HUES48 (cell line): ENCODE measurements around the gene GLI3.

Experiments used
- H3K27ac ChIP-seq: one replicate; pipeline ENCODE4 v1.7.0; 2013; ENCODE audit warnings: low read depth, low read length, inconsistent platforms
- H3K27me3 ChIP-seq: 2 replicates; pipeline ENCODE4 v1.6.1; 2013; ENCODE audit warnings: mild to moderate bottlenecking, low read length; ENCODE audit not compliant: control insufficient read depth, insufficient read depth
- H3K36me3 ChIP-seq: 2 replicates; pipeline ENCODE4 v1.6.1; 2013; ENCODE audit warnings: low read length; ENCODE audit not compliant: control insufficient read depth, insufficient read depth
- H3K4me1 ChIP-seq: 2 replicates; pipeline ENCODE4 v1.6.1; 2013; ENCODE audit warnings: mild to moderate bottlenecking, low read length; ENCODE audit not compliant: control insufficient read depth, insufficient read depth
- H3K4me3 ChIP-seq: 2 replicates; pipeline ENCODE4 v1.5.1; 2013; ENCODE audit warnings: mild to moderate bottlenecking, low read depth, low read length
- H3K9ac ChIP-seq: 2 replicates; pipeline ENCODE4 v1.6.1; 2013; ENCODE audit warnings: mild to moderate bottlenecking, low read depth, low read length, moderate library complexity
- H3K9me3 ChIP-seq: 2 replicates; pipeline ENCODE4 v1.6.1; 2013; ENCODE audit warnings: low read length; ENCODE audit not compliant: control insufficient read depth, insufficient read depth

Gene GLI3

GRCh38 chr7:42125321-42125720, 111.7 kb downstream of the GLI3 start:
- no peak overlapping the region for H3K27ac ChIP-seq
- H3K4me3 ChIP-seq, result no peak overlapping the region
- no peaks in the 10 kb centered on the region for H3K27me3 ChIP-seq
- no peaks in the 10 kb centered on the region for H3K36me3 ChIP-seq
- 0 out of 2 replicates have a peak, but pooled peaks cover 5% of the 10 kb centered on the region for H3K4me1 ChIP-seq
- no peaks in the 10 kb centered on the region for H3K9me3 ChIP-seq
- no peak overlapping the region for H3K9ac ChIP-seq

GRCh38 chr7:42123716-42124115, 113.3 kb downstream of the GLI3 start:
- Histone ChIP-seq H3K9me3 (no peaks in the 10 kb centered on the region), H3K27me3 (no peaks in the 10 kb centered on the region), H3K27ac (no peak overlapping the region), H3K4me1 (0 out of 2 replicates have a peak, but pooled peaks cover 5% of the 10 kb centered on the region), H3K36me3 (no peaks in the 10 kb centered on the region), H3K9ac (no peak overlapping the region), H3K4me3 (no peak overlapping the region)

DNA sequence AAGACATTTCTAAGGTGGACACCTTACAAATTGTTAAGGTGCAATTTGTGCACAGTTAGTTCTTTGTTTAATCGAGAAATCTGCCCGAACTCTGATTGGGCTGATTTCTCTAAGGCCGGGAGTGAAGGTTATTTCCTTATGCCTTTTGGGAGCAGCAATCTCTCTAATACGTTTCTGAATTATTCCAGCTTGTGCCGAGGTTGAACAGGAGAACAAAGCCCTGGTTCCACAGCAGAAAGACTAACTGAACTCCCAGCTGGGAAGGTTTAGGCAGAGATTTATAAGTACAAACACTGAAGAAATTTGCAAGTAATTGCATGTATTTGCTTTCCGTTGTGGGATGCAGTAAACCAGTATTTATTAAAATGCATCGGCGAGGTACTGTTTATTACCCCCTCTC, 116.8 kb downstream of the GLI3 start:
- H3K27ac ChIP-seq, result no peak overlapping the region
- H3K4me1 ChIP-seq, result 0 out of 2 replicates have a peak, but pooled peaks cover 4% of the 10 kb centered on the region
- H3K27me3 ChIP-seq, result no peaks in the 10 kb centered on the region
- H3K4me3 ChIP-seq, result no peak overlapping the region
- H3K9me3 ChIP-seq, result no peaks in the 10 kb centered on the region
- H3K9ac ChIP-seq, result no peak overlapping the region
- no peaks in the 10 kb centered on the region for H3K36me3 ChIP-seq

GRCh38 chr7:42117201-42117600, 119.8 kb downstream of the GLI3 start:
- H3K4me3 ChIP-seq, result no peak overlapping the region
- no peaks in the 10 kb centered on the region for H3K36me3 ChIP-seq
- H3K9me3 ChIP-seq, result no peaks in the 10 kb centered on the region
- no peaks in the 10 kb centered on the region for H3K27me3 ChIP-seq
- no peaks in the 10 kb centered on the region for H3K4me1 ChIP-seq
- H3K27ac ChIP-seq, result no peak overlapping the region
- H3K9ac ChIP-seq, result no peak overlapping the region

DNA sequence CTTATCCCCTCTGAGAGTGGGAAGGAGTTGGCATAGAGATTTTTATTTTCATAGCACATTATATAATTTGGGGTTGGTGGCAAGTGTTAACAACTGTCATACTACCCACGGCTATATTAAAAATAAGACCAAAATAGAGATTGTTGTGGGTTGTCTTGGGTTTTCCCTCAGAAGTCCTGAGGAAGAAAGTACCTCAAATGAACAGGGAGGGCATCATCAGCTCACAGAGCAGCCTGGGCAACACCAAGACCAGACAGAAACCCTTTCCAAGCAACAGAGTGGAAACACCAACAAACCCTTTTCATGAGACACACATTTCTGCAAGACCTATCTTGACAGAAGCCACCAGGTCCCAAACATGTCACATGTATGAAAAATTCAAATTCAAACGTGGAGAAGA, 121.2 kb downstream of the GLI3 start:
- no peaks in the 10 kb centered on the region for H3K9me3 ChIP-seq

GRCh38 chr7:42110333-42110732, 126.7 kb downstream of the GLI3 start:
- H3K36me3 ChIP-seq, result 0 out of 2 replicates have a peak, but pooled peaks cover 4% of the 10 kb centered on the region
- no peak overlapping the region for H3K4me3 ChIP-seq
- no peak overlapping the region for H3K9ac ChIP-seq
- no peak overlapping the region for H3K27ac ChIP-seq
- peaks cover 28% of the 10 kb centered on the region for H3K4me1 ChIP-seq
- H3K27me3 ChIP-seq, result no peaks in the 10 kb centered on the region
- no peaks in the 10 kb centered on the region for H3K9me3 ChIP-seq

More for the DNA sequence above, 121.2 kb downstream of the GLI3 start:
- no peak overlapping the region for H3K9ac ChIP-seq
- no peak overlapping the region for H3K27ac ChIP-seq
- no peak overlapping the region for H3K4me3 ChIP-seq
- H3K27me3 ChIP-seq, result no peaks in the 10 kb centered on the region
- no peaks in the 10 kb centered on the region for H3K36me3 ChIP-seq
- no peaks in the 10 kb centered on the region for H3K4me1 ChIP-seq

DNA sequence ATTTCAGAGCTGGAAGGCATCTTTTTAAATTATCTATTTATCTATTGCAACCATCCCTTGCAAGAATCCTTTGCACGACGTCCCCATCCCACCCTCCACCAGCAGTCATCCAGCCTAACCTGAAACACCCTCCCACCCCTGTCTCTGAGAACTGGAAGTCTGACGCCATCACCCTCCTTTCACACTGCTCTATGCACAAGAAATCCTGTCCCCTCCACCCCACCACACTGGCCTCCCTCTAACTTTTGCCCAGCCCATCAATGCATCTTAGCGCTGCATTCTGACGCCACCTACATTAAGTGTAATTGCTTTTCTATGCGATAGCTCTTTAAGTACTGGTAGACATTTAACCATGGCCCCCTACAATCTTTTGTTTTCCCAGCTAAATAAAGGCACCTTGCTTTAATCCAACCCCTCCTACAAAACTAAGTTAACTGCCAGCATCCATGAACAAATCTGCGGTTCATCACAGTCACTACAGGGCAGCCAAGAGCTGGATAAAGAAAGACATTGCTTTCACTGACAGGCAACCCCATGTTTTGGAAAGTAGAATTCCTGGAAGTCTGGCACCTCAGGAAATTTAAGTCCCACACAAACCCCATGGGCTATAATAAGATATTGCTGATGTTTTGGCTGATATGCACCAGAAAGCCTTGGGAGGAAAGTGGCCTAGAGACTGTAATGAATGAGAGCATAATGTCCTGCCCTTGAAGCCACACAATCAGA, 128.0 kb downstream of the GLI3 start:
- peak overlapping the region; percentile 8 for H3K27ac ChIP-seq
- no peaks in the 10 kb centered on the region for H3K9me3 ChIP-seq
- no peak overlapping the region for H3K9ac ChIP-seq
- H3K4me3 ChIP-seq, result no peak overlapping the region
- no peaks in the 10 kb centered on the region for H3K27me3 ChIP-seq
- H3K4me1 ChIP-seq, result peaks cover 28% of the 10 kb centered on the region
- 0 out of 2 replicates have a peak, but pooled peaks cover 4% of the 10 kb centered on the region for H3K36me3 ChIP-seq

DNA sequence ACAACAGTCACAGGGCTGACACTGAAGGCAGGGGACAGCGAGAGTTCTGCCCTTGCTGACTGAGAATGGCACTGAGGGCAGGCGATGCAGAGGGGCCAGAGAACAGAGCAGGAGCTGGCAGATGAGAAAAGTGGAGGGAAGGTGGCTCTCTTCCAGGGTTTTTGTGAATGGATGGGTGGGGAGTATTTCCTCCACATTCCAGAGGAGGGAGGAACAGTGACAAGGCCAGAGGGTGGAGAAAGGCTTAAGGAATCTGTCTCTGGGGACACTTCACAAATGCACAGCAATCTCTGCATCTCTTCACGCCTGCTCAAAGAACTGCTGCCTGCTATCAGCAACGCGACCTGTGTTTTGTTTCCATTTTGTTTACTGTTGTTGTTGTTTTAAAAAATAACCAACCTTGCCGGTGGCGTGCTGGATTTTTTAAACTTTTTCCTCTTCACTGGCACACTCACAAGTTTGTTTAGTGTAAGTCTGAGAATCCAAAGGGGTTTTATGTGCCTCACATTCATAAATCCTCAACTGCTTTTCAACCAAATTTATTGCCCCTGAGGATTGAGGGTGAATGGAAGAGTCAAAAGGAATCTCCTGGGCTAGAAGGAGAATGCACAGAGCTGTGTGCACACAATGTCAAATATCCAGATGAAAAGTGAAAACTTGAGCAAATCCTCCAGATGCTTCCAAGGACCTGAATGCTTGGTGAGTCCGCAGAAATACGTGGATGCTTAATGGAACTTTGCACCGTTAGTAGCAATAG, 129.3 kb downstream of the GLI3 start:
- H3K9me3 ChIP-seq, result no peaks in the 10 kb centered on the region
- H3K27ac ChIP-seq, result peak overlapping the region; percentile 62
- no peak overlapping the region for H3K9ac ChIP-seq
- no peak overlapping the region for H3K4me3 ChIP-seq
- H3K4me1 ChIP-seq, result peaks cover 28% of the 10 kb centered on the region
- 0 out of 2 replicates have a peak, but pooled peaks cover 4% of the 10 kb centered on the region for H3K36me3 ChIP-seq
- H3K27me3 ChIP-seq, result no peaks in the 10 kb centered on the region

DNA sequence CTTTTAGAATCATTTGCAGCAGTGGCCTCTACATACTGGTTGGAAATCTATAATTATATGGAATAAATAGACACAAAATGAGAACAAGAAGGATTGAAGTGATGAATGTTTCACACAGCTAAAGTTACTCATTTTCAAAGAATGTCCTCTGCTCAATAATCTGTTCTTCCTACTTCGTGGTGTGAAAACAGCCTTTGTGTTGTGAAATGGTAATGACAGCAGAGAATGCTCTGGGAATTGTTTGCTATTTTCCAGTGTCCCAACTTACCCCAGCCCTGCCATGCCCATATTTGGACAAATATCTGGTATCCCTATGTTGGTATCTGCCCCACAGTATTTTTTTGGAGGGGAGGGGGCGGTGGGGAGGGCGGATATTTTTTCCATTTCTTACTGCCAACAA, 130.4 kb downstream of the GLI3 start:
- no peaks in the 10 kb centered on the region for H3K9me3 ChIP-seq
- H3K9ac ChIP-seq, result no peak overlapping the region
- H3K4me1 ChIP-seq, result peaks cover 28% of the 10 kb centered on the region
- H3K4me3 ChIP-seq, result no peak overlapping the region
- 0 out of 2 replicates have a peak, but pooled peaks cover 4% of the 10 kb centered on the region for H3K36me3 ChIP-seq
- H3K27me3 ChIP-seq, result no peaks in the 10 kb centered on the region
- H3K27ac ChIP-seq, result no peak overlapping the region

- peaks cover 28% of the 10 kb centered on the region for H3K4me1 ChIP-seq
- no peak overlapping the region for H3K27ac ChIP-seq
- 0 out of 2 replicates have a peak, but pooled peaks cover 4% of the 10 kb centered on the region for H3K36me3 ChIP-seq
- no peaks in the 10 kb centered on the region for H3K9me3 ChIP-seq
- no peak overlapping the region for H3K4me3 ChIP-seq
- no peaks in the 10 kb centered on the region for H3K27me3 ChIP-seq
- H3K9ac ChIP-seq, result no peak overlapping the region
Measured at GRCh38 chr7:42105554-42106358, 131.3 kb downstream of the GLI3 start.
